ENCODE results near the gene VDAC1.

VDAC1 gene

DNA sequence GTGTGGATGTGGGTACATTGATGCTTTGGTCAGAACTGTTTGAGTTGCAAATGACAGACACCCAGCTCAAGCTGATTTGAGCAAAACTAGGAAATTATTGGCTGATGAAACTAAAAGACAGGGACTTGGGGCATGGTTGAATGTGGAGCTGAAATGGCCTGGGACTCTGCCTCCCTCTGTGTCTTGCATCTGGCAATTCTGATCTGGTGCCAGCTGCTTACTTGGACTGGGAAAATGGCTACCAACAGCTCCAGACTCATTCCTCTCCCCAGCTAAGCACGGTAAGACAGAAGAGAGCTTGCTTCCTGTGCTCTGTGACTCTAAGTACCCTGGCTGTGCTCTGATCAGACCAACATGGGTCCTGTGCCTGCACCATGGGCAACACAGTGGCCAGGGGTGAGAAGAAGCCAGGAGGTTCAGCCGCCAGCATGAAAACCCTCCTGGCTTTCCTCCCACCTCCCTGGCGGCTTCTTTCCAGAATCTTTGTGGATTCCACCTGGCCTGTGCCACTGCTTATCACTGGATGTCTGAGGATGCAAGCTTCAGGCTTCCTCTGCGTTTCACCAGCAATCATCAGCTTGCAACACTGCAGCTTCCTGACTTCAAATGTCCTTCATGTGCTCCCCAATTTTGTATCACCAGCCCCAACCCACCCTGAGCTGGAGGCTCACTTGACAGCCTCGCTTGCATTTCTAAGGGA, 80.4 kb downstream of the VDAC1 start:
- no peak for DNase-seq

DNA sequence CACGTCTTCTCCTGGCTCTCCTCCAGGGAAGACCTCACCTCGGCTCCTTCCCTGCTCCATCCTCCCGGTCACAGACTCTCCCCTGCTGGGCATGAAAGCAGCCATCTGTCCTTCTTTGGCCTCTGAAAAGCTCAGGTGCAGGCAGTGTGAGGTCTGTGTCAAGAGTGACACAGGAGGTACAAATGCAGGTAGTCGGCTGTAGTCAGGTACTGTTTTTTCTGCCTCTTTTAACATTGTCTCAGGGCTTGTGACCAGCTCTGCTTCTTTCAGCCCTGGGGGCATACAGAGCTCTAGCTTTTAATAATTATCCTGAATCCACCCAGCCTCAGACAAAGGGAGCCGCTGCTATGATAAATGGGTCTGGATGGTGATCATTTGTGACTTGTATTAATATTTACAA, 82.8 kb downstream of the VDAC1 start:
- no peak for DNase-seq
